Measurements from ENCODE around the gene NKX6-1. TPM values are rescaled to one million over a fixed set of nuclear protein-coding genes. Genes with fewer than 3 reads are reported as not detected.

The NKX6-1 gene
- total RNA-seq, 1 experiment from 2014 or later, result 0.09 TPM

GRCh38 chr4:84481860-84482245, 17.2 kb downstream of the NKX6-1 start:
- Histone ChIP-seq H3K56ac (ENCODE audit: insufficient read length, low read depth, low read length) (no peak overlapping the region), H3K79me1 (ENCODE audit: insufficient read depth, low read depth, low read length, poor library complexity, severe bottlenecking) (no peaks in the 10 kb centered on the region), H2AK5ac (ENCODE audit: insufficient read length, low read length) (no peak overlapping the region), H4K5ac (ENCODE audit: insufficient read length, low read depth, low read length) (no peak overlapping the region), H3T11ph (ENCODE audit: low read length) (no peak overlapping the region), H3K27ac (ENCODE audit: insufficient read length, low read depth, low read length) (no peak overlapping the region), H3K23ac (ENCODE audit: insufficient read length, low read depth, low read length) (no peak overlapping the region), H3K4me2 (ENCODE audit: insufficient read depth, insufficient read length, low read length) (peak overlapping the region; percentile 50), H3K79me2 (ENCODE audit: insufficient read depth, low read length) (no peaks in the 10 kb centered on the region), H3K14ac (ENCODE audit: insufficient read depth, low read length) (no peak overlapping the region), H3K27me3 (ENCODE audit: insufficient read depth, low read length) (peaks cover 65% of the 10 kb centered on the region), H2AFZ (ENCODE audit: low read length) (no peak overlapping the region), H3K4me1 (ENCODE audit: insufficient read depth, low read length) (peaks cover 6% of the 10 kb centered on the region), H4K8ac (replicated peaks; ENCODE audit: insufficient read length, low read depth, low read length) (no peak overlapping the region), H2BK20ac (ENCODE audit: low read depth, low read length, poor library complexity, severe bottlenecking) (no peak overlapping the region), H3K9ac (ENCODE audit: extremely low read depth, insufficient read length, low read length) (no peak overlapping the region), H4K91ac (ENCODE audit: insufficient read length, low read depth, low read length) (no peak overlapping the region), H2BK12ac (ENCODE audit: insufficient read length, low read depth, low read length) (no peak overlapping the region), H3K4ac (ENCODE audit: low read depth, low read length) (no peak overlapping the region), H2BK15ac (ENCODE audit: low read depth, low read length) (no peak overlapping the region), H3K9me3 (ENCODE audit: control insufficient read depth, low read depth, low read length) (no peaks in the 10 kb centered on the region), H2BK120ac (ENCODE audit: low read depth, low read length, poor library complexity, severe bottlenecking) (no peak overlapping the region), H4K20me1 (ENCODE audit: control insufficient read depth, insufficient read depth, insufficient read length) (no peaks in the 10 kb centered on the region), H2BK5ac (ENCODE audit: insufficient read length, low read length) (no peak overlapping the region), H3K23me2 (ENCODE audit: insufficient read length, low read depth, low read length, poor library complexity, severe bottlenecking) (peaks cover 3% of the 10 kb centered on the region), H3K18ac (ENCODE audit: insufficient read length, low read depth, low read length) (no peak overlapping the region)
- TF ChIP-seq CTCF (conservative IDR thresholded peaks at IDR 0.05), result no peak
- 0 out of 7 replicates have a peak, but pooled peaks cover 0 to 2% (median 0%) of the 10 kb centered on the region in 3 experiments for H3K36me3 Mint-ChIP-seq (ENCODE audit: insufficient read depth in 1 of 3, low read depth in 3 of 3)
- H3K4me3 Mint-ChIP-seq, result peak overlapping the region; percentile 44 to 79
- H3K9me3 Mint-ChIP-seq, result peaks cover 3 to 4% of the 10 kb centered on the region in 2 experiments; a peak in 2 of 5 replicates
- DNase-seq, result peak; percentile 48
- no CpG with 5 or more reads among the region's 20 CpGs for WGBS (ENCODE audit: extremely low coverage, insufficient read length, low lambda C conversion rate)
- peaks cover 97% of the 10 kb centered on the region for H3K27me3 Mint-ChIP-seq (ENCODE audit: low read depth)
- peaks cover 23 to 40% of the 10 kb centered on the region in 2 experiments for H3K4me1 Mint-ChIP-seq
- no peak overlapping the region for H3K27ac Mint-ChIP-seq
